A673 (cell line): ENCODE data around the gene TMEM108.

Experiments
- EZH2 ChIP-seq: fragments of 200-600 bp; sonication (generic); IDR thresholded peaks from 2 replicates; pipeline ENCODE4 v1.6.1; 2017; ENCODE audit warnings: borderline replicate concordance, low read depth, mild to moderate bottlenecking, mixed read lengths, antibody characterized with exemption, low read length; ENCODE audit not compliant: poor library complexity, severe bottlenecking
- TF ChIP-seq, protein P1 (sequence below): fragments of 300-800, 200-600 bp; sonication (generic); conservative IDR thresholded peaks from 2 replicates; pipeline ENCODE4 v1.5.1; 2017; ENCODE audit warnings: low read depth, mild to moderate bottlenecking, antibody characterized with exemption, low read length, moderate library complexity, mixed read lengths

- TF ChIP-seq, protein P1, sequence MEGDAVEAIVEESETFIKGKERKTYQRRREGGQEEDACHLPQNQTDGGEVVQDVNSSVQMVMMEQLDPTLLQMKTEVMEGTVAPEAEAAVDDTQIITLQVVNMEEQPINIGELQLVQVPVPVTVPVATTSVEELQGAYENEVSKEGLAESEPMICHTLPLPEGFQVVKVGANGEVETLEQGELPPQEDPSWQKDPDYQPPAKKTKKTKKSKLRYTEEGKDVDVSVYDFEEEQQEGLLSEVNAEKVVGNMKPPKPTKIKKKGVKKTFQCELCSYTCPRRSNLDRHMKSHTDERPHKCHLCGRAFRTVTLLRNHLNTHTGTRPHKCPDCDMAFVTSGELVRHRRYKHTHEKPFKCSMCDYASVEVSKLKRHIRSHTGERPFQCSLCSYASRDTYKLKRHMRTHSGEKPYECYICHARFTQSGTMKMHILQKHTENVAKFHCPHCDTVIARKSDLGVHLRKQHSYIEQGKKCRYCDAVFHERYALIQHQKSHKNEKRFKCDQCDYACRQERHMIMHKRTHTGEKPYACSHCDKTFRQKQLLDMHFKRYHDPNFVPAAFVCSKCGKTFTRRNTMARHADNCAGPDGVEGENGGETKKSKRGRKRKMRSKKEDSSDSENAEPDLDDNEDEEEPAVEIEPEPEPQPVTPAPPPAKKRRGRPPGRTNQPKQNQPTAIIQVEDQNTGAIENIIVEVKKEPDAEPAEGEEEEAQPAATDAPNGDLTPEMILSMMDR, result no peak
- no peak for TF ChIP-seq EZH2
Measured at GRCh38 chr3:133157716-133158115, 119.5 kb downstream of the TMEM108 start.
